Cerebellar nuclear complex (tissue), 1 donor: ENCODE measurements around the gene GNAL.

ENCODE experiments used
- DNase-seq, 2 experiments: peaks; one replicate each; lab custom pipeline; 2025; lab: John Stamatoyannopoulos, UW

The GNAL gene

DNA sequence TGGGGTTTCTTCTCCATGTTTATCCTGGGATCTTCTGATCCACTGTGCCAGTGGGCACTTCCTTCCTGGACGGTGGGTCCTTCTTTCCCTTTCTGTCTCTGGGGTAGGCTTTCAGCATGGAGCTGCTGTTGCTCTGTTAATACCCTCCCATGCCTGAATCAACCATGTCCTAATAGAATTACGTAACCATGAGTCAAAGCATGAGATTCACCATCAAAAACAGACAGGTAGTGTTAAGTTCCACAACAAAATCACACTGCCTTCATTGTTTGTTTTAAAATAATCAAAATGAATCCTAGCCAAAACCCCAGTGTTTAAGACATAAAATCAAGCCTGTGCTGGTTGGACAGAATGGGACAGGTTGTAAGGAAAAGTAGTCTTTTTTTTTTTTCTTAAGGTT is 37.5 kb downstream of the GNAL start:
- no peak for DNase-seq

DNA sequence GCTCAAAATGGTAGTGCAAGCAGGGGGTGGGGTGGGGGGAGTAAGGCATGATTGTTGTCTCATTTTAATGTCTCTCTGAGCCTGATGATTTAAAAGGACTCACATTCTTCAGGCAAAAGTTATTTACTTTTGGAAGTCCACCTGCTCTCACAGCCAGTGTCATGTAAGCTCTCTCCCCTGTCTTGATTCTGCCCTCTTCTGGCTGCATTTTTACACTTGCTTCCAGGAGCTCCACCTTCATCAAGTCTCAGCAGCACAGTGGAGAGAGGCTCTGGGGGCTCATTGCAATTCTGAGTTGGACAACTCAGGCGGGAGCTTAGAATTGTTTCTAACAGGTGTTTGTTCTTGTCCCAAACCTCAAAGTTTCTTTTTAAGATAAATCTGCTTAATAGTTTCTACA is 39.2 kb downstream of the GNAL start:
- DNase-seq = no peak

DNA sequence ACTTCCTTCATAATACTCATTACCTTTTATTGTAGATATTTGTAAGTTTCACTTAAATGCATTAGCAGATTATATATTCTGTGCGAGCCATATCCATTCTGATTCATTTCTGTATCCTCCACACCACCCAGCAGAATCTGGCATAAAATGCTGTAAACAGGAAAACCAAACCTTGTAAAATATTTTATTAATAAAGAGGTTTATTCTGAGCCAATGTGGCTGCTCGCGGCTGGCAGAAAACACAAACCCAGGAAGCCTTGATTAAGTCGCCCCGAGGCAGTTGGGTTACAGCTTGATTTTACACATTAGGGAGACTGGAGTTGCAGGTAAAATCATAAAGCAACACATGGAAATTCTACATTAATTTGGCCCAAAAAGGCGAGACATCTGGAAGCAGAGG is 40.5 kb downstream of the GNAL start:
- DNase-seq = no peak

DNA sequence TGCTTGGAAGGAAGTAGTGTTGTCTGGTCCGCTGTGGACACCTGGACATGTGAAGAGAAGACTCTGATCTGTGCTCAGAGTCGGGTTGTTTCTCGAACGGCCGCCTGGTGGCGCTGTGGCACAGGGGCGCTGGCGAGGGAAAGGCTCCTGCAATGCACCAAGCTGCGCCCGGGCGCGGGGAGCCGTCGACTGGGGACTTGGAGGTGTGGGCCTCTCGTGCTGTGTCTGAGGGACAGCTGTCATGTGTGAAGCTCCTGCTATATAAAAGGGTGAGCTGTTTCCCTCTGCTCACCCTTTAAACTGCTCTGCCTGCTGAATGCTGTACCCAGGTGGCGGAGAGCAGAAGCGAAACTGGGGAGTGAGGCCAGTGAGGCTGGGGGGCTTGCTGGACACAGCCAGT is 44.0 kb downstream of the GNAL start:
- DNase-seq = no peak

DNA sequence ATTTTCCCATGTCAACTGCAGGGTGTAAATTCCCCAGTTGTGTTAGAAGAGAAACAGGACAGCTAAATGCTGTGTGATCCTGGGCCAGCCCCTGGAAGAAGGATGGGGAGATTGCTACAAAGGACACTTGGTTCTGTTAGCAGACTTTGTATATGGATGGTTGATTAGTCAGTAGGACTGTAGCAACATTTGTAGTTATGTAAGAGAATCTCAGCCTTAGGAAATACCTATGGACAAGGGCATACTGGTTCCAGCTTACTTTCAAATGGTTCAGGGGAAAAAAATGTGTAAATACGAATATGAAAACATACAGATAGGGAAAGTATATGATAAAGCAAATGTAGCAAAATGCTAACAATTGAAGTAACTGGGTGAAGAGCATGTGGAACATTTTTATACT is 47.6 kb downstream of the GNAL start:
- DNase-seq = no peak

DNA sequence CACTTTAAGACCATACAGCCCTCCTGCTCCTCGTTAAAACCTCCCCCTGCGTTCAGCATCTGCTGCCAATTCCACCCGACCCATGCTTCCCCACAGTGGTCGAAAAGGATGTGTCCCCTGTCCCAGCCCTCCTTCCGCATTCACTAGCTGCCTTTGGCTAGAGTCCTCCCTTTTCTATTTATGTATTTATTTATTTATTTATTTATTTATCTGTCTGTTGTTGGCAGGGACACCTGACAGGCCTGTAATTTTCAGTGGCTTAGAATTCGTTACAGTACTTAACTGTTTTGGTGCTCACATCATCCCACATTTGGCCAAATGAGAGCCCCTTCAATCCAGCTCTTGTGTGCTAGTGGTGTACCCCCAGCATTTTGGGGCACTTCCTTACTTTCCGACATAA is 50.8 kb downstream of the GNAL start:
- DNase-seq = no peak

DNA sequence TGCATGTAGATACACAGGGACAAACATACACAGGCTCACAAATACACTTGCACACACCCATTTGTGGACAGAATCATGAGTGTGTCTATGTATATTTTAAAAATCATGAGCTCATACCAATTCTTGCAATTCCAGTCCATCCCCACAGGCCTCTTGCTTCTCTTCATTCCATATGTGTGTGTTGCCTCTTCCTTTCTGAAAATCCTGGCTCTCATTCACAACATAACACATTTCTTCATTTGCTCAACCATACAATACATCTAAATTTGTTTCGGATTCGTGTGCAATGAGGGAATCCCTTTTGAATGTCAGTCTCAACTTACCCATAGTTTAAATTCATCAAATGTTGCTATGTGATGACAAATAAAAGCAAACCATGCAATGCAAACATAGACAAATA is 51.4 kb downstream of the GNAL start:
- no peak for DNase-seq

DNA sequence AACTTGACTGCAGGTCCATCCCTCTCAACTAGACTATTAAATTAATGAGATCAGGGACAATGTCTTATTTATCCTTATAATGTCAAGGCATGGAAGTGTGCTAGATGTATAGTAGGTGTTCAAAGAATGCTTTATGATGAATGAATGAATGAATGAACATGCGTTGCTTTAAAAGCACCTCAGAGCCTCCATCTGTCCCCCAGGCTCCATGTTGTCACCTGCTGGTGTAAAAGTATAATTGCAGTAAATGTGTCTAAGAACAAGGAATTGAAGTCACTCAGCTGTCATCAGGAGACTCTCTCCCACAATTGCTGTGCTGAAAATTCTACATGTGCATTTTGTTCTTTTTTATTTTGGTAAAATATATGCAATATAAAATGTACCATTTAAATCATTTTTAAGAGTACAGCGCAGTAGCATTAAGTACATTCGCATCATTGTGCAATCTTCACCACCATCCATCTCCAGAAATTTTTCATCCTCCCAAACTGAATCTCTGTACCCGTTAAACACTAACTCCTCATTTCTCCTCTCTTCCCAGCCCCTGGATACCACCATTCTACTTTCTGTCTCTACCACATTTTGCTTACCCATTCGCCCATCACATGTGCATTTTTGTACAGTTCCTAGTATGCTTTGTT is 52.6 kb downstream of the GNAL start:
- no peak for DNase-seq

DNA sequence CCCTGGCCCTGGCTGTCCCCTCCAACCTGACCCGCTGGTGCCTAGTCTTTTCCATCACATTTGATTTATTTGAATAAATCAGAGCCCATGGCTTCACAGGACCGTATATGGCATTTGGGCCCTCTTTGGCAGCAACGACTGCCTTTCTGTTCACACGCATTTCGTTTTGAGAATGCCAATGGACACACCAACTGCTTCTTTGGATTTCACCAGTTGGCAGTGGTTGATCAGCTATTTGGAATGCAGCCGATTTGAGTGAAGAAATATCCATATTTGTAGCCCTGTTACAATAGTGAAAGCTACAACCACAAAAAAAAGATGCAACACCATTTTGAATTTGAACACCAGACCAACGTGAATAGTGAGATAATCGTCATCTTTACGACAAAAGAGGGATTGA is 56.5 kb downstream of the GNAL start:
- DNase-seq = no peak

DNA sequence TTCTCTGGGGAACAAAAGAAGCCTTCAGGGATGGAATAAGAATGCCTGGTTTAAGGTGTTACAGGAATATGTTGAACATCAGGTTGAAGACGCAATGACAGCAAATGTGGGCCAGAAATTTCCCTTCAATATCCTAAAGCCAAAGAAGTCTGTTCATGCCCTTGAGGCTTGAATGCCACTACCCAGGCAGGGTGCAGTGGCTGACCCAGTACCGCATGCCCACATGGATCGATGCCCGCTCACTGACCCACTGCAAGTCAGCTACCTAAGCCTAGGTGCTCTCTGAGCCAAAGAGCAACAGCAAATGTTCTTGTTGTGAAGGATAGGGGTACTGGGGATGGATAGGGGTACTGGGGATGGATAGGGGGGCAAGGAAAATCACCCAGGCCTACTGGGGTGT is 58.2 kb downstream of the GNAL start:
- no peak for DNase-seq

DNA sequence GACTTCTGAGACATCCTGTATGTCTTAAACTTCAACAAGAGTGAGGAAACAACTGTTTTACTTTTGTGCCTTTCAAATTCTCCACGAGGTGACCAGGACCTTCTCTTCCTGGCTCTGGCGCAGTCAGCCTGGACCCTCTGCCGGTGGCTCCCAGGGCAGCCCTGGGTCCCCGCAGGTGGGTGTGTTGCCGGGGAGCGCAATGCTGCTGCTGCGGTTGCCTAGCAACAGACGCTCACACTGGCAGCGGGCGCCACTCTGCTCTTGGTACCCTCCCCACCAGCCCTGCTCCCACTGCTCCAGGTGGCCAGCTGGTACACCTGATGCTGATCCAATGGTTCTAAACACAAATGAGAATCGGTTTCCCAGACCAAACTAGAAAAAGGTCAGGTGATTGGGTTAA is 58.7 kb downstream of the GNAL start:
- DNase-seq = no peak

DNA sequence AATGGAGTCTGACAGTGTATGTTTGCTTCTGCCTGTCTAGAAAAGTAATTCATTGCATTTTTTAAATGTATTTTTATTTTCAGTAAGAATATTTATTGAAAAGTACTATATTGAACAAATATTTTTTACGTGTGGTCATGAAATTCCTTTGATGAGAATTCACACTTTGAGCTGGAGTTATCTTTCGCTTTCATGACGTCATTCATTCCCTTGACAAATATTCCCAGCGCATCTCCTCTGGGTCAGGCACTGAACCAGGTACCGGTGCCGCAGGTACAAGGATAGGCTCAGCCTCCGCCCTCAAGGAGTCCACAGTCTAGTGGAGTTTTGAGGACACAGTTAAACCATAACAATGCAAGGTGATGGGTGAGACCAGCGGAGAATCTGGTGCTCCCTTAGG is 60.2 kb downstream of the GNAL start:
- DNase-seq = no peak

DNA sequence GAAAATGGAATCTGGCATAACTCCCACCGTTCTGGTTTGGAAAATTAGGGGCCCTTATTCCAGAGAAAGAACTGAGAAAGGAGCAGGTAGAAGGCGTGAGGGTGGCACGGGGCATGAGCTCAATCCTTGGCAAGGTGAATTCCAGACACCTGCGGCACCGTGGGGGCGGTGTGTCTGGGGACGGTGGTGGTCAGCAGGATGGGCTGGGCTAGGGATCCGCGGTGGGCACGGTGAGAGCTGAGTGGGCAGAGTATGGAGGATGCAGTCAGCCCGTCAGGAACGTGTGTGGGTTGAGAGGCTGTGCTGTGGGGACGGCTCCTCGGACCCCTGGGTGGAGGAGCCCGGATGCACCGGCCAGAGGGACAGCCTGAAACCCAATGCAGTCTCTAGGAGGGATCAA is 61.1 kb downstream of the GNAL start:
- no peak for DNase-seq

DNA sequence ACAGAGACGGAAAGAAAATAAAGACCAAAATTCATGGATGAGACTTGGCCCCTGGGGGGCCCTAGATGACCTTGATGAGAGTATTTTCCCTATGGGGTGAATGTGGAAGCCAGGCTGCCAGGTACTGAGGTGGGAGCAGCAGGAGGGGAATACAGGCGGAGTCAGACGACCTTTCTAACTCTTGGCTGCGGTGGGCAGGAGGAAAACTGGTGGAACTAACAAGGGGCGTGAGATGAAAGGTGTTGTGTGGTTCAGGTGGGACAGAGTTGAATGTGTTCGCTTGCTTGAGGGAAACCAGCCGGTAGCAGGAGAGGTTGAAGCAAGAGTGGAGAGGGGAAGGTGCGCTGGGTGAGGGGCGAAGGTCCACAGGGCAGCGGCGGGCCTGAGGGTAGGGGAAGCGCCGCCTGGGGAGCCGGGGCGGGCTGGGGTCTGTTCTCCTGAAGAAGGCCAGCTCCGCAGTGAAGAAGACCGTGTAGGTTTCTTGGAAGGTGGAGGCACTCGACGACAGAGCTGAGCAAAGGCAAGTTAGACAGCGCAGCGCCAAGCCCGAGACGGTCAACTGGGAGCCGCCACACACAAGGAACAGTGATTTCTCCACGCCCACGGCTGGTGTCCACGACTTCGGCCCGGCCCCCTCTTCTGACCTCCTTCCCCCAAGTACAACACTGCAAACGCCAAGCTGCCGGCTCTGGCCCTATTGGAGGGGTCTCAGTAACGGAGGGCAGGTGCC is 61.7 kb downstream of the GNAL start:
- no peak for DNase-seq

DNA sequence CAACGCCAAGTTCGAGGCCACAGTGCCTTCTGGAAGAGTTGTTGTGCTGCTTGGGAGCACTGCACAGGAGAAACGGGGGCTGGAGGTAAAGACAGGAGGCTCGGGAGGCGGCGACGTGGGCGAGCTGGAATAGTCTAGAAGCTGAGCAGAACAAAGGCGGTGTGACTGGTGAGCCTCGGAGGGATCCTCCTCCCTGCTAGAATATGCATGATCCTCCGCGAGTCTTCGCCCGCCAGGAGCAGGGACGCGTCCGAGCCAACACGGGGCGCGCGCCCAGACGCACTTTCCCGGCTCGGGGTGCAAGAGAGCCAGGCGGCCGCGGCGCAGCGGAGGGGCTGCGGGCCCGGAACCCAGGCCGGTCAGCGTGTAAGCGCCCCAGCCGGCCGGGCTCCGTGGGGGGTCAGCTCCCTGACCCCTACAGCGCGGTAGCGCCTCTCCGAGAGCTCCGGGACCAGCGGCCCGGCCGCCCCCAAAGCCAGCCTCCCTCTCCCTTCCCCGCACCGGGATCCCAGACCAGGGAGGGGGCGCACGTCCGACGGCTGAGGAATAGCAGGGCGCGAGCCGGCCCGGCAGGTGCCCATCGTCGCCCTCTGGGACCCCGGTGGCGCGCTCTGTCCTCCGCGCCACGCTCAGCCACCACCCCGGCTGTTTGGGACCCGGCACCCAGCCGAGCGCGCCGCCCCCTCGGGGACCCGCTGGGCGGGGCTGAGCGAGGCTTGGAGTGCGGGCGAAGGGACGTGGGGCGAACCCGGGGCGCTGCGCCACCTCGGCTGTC is 62.5 kb downstream of the GNAL start:
- no peak for DNase-seq

DNA sequence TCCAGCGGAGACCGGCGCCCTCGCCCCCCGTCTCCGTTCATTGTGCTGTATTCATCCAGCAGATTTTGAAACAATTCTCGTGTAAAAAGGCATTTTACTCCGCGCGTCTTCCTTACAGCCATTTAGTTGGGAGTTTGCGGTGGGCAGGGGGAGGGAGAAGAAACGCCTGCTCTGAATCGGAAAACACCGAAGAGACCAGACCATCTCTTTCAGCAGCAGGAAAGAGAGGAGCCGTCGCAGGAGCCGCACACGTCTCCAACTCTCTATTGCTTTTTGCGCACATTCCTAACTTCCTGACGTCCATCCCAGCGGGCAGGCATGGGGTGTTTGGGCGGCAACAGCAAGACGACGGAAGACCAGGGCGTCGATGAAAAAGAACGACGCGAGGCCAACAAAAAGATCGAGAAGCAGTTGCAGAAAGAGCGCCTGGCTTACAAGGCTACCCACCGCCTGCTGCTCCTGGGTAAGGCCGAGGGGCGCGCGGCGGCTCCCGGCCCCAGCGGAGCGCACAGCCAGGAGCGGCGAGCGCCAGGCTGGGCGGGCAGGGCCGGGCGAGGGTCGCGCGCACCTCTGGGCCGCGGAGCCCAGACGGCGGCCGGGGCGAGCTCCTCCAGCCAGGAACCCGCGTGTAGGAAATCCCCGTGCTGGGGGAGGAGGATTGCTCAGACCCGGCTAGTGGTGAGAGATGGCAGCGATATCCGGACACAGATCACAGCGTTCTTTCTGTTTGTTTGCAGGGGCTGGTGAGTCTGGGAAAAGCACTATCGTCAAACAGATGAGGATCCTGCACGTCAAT is 63.2 kb downstream of the GNAL start:
- no peak for DNase-seq

DNA sequence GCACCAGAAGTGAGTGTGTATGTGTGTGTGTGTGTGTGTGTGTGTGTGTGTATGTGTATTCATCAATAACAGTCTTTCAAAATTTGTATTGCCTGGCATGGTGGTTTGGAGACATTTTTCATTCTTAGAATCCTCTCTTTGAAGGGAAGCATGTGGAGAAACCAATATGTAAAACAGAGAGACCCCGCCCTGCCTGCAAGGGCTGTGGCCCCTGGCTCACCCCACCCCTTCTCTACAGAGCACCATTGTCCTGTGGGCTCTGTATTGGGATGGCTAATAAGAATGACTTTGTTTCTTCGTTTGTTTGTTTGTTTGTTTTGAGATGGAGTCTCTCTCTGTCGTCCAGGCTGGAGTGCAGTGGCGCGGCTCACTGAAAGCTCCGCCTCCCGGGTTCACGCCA is 65.9 kb downstream of the GNAL start:
- no peak for DNase-seq

DNA sequence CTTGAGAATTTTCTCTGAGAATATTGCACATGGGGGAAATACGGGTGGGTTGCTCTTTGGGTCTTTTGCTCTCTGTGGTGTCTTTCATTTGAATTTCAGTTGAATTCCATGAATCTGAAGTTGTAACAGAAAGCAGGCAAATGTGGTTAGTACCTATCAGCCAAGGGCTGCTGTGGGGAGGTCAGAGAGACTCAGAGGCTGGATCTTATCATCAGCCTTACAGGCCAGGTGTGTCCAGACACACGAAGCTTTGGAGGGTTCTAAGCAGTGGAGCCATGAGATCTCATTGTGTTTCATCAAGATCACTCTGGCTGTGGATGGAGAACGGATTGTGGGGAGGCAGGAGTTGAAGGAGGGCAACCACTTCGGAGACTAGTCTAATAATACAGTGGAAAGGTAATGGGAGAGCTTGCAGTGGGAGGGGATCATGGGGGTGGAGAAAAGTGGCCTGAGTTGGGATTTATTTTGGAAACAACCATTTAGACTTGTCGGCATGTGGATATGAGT is 68.1 kb downstream of the GNAL start:
- DNase-seq = no peak

DNA sequence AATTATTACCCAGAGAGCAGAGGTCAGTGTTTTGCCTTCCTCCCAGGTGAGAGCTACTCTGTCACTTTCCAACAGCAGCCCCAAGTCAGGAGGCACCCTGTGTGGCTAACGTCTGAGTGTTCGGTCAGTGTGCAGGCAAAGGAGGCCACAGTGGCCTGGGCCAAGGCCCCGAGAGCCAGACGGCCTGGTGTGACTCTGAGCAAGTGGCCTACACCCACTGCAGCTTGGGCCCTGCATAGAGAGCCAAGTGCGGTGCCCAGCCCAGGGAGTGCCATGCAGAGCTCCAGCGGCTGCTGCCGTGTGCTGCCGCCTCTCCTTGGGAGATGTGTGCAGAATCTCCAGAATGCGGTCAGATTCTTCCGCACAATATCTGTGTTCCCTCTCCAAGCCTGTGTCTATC is 70.4 kb downstream of the GNAL start:
- no peak for DNase-seq

DNA sequence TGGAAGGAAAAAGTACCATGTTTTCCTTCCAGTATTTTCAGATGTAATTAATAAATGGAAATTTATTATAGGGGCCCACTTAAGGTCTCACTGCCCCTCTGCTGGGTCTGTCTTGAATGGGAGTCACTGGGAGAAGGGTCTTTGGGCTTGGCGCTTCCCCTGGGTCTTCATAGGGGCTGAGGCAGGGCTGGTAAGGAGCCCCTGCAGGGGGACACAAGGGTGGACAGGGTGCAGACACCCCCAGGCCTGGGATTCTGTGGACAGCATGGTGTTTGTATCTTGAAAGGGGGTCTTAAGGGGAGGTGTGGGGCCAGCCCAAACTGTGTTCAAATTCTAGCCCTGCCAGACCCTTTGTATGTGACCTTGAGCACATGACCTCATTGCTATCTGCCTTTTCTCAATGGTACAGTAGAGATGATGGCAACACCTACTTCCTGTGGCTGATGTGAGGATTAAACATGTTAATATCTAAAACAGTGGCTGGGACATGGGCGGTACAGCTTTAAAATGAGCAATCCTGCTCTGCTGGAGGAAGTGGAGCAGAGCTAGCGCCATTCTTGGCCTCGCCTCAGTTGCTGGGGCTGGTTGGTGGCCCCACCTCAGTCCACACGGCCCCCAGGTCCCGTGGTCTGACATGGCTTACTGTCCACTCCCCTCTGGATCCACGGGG is 71.6 kb downstream of the GNAL start:
- DNase-seq = no peak

DNA sequence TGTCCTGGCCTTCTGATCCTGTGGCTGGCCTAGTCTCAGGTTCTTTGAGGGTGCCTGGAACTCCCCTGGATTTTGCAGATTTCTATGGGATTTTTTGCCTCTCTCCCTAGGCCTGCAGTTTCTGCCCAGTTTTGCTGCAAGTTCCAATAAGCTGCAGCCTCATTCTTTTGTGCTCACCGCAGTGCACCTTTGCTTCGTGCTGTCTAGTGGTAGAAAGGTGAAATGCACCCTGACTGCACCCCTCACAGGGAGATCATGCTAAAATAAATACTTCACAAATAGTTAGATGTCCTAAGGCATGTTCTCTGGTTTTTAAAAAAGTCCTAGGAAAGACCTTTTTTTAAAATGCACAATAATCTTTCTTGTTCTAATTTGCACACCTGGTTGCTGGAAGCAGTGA is 72.5 kb downstream of the GNAL start:
- no peak for DNase-seq

DNA sequence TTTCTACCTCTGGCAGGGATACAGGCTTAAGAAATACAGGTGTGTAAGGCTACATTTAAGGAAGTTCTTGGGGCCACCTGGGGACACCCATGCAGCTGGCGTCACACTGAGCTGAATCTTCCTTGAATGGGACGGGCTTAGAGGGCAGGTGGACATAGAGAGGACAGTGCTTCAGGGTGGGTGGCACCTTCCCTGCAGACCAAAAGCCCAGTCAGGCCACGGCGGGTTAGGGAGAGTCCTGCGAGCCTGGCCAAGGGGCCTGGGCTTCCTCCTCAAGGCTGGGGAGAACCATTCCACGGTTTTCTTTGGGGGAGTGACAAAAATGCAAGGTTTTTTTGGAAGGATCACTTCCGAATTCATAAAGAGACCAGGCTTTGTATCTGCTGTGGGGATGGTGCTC is 73.4 kb downstream of the GNAL start:
- no peak for DNase-seq
